ENCODE data around the gene KCNJ14.
A peak's percentile ranks its signal among the peaks of the same experiment; 100 is the strongest.

Gene KCNJ14

GRCh38 chr19:48455171-48455907 is at the start of gene KCNJ14:
KCNJ14 (plus strand) TSS chr19:48455574; CDS start chr19:48461725, 6,151 bp downstream.
- peak within 1 kb of the TSS; percentile 62 for H3K27ac Mint-ChIP-seq
- H3K36me3 Mint-ChIP-seq, result peaks cover 35 to 64% of the 10 kb centered on the region in 2 donors
- no peak for ATAC-seq (replicated peaks)

GRCh38 chr19:48405850-48406249 is 49.5 kb upstream of the KCNJ14 start:
- peak; percentile 29 to 58 for ATAC-seq (replicated peaks)

More at GRCh38 chr19:48455171-48455907, at the start of gene KCNJ14:
- H3K4me3 Mint-ChIP-seq, result no peak within 1 kb of the TSS
- H3K9me3 Mint-ChIP-seq, result no peaks in the 10 kb centered on the region
- no peaks in the 10 kb centered on the region for H3K27me3 Mint-ChIP-seq
- peaks cover 10 to 34% of the 10 kb centered on the region in 2 donors for H3K4me1 Mint-ChIP-seq
- no peak for DNase-seq

GRCh38 chr19:48413879-48414587 is 41.3 kb upstream of the KCNJ14 start:
- ATAC-seq (replicated peaks), result no peak

More at GRCh38 chr19:48405850-48406249, 49.5 kb upstream of the KCNJ14 start:
- H3K4me3 Mint-ChIP-seq, result no peak overlapping the region
- H3K9me3 Mint-ChIP-seq, result peaks cover 1 to 3% of the 10 kb centered on the region in 2 donors
- peaks cover 7 to 11% of the 10 kb centered on the region in 2 donors for H3K4me1 Mint-ChIP-seq
- no peak for DNase-seq
- H3K27me3 Mint-ChIP-seq, result peaks cover 30 to 39% of the 10 kb centered on the region in 2 donors
- H3K27ac Mint-ChIP-seq, result no peak overlapping the region
- H3K36me3 Mint-ChIP-seq, result peaks cover 0 to 3% of the 10 kb centered on the region in 2 donors

GRCh38 chr19:48415395-48415794 is 40.0 kb upstream of the KCNJ14 start:
- Mint-ChIP-seq H3K27me3 (peaks cover 54 to 70% of the 10 kb centered on the region in 2 donors), H3K4me3 (peak overlapping the region in 1 of 2 donors; percentile 28), H3K36me3 (peaks cover 0 to 2% of the 10 kb centered on the region in 2 donors), H3K9me3 (peaks cover 0 to 1% of the 10 kb centered on the region in 2 donors), H3K4me1 (peaks cover 18 to 35% of the 10 kb centered on the region in 2 donors), H3K27ac (peak overlapping the region; percentile 20)
- DNase-seq (no peak), ATAC-seq (replicated peaks) (peak; percentile 40 to 60)

More at GRCh38 chr19:48413879-48414587, 41.3 kb upstream of the KCNJ14 start:
- no peak for DNase-seq
- Mint-ChIP-seq H3K36me3 (peaks cover 0 to 2% of the 10 kb centered on the region in 2 donors), H3K4me3 (no peak overlapping the region), H3K9me3 (peaks cover 0 to 1% of the 10 kb centered on the region in 2 donors), H3K27me3 (peaks cover 55 to 74% of the 10 kb centered on the region in 2 donors), H3K27ac (no peak overlapping the region), H3K4me1 (peaks cover 16 to 30% of the 10 kb centered on the region in 2 donors)

GRCh38 chr19:48415806-48416221 is 39.6 kb upstream of the KCNJ14 start:
- H3K27me3 Mint-ChIP-seq, result peaks cover 50 to 66% of the 10 kb centered on the region in 2 donors
- ATAC-seq (replicated peaks) (no peak), DNase-seq (no peak)
- peaks cover 0 to 2% of the 10 kb centered on the region in 2 donors for H3K36me3 Mint-ChIP-seq
- peak overlapping the region in 1 of 2 donors; percentile 22 for H3K4me3 Mint-ChIP-seq
- peaks cover 18 to 35% of the 10 kb centered on the region in 2 donors for H3K4me1 Mint-ChIP-seq
- no peak overlapping the region for H3K27ac Mint-ChIP-seq
- peaks cover 0 to 1% of the 10 kb centered on the region in 2 donors for H3K9me3 Mint-ChIP-seq

- no peak overlapping the region for H3K4me3 Mint-ChIP-seq
- no peak overlapping the region for H3K27ac Mint-ChIP-seq
- peaks cover 0 to 1% of the 10 kb centered on the region in 2 donors for H3K9me3 Mint-ChIP-seq
- peaks cover 18 to 35% of the 10 kb centered on the region in 2 donors for H3K4me1 Mint-ChIP-seq
- ATAC-seq (replicated peaks), result no peak
- peaks cover 0 to 2% of the 10 kb centered on the region in 2 donors for H3K36me3 Mint-ChIP-seq
- peaks cover 44 to 70% of the 10 kb centered on the region in 2 donors for H3K27me3 Mint-ChIP-seq
- no peak for DNase-seq
These were observed 38.0 kb upstream of the KCNJ14 start for GRCh38 chr19:48417421-48417820.

- H3K9me3 Mint-ChIP-seq, result peaks cover 0 to 1% of the 10 kb centered on the region in 2 donors
- peaks cover 0 to 2% of the 10 kb centered on the region in 2 donors for H3K36me3 Mint-ChIP-seq
- DNase-seq (no peak), ATAC-seq (replicated peaks) (peak; percentile 35 to 40)
- peak overlapping the region; percentile 84 for H3K27ac Mint-ChIP-seq
- H3K4me3 Mint-ChIP-seq, result peak overlapping the region; percentile 76 to 80
- H3K4me1 Mint-ChIP-seq, result peaks cover 22 to 39% of the 10 kb centered on the region in 2 donors
- H3K27me3 Mint-ChIP-seq, result peaks cover 45 to 65% of the 10 kb centered on the region in 2 donors
These were observed 36.9 kb upstream of the KCNJ14 start for GRCh38 chr19:48418317-48419064.

GRCh38 chr19:48419158-48419920 is 36.0 kb upstream of the KCNJ14 start:
- ATAC-seq (replicated peaks) (peak; percentile 89), DNase-seq (peak; percentile 61)
- H3K27me3 Mint-ChIP-seq, result peaks cover 40 to 57% of the 10 kb centered on the region in 2 donors
- peak overlapping the region; percentile 76 to 80 for H3K4me3 Mint-ChIP-seq
- peak overlapping the region; percentile 84 for H3K27ac Mint-ChIP-seq
- H3K36me3 Mint-ChIP-seq, result peaks cover 0 to 2% of the 10 kb centered on the region in 2 donors
- H3K9me3 Mint-ChIP-seq, result peaks cover 0 to 1% of the 10 kb centered on the region in 2 donors
- peaks cover 19 to 34% of the 10 kb centered on the region in 2 donors for H3K4me1 Mint-ChIP-seq

GRCh38 chr19:48421548-48421947 is 33.8 kb upstream of the KCNJ14 start:
- H3K27me3 Mint-ChIP-seq, result peaks cover 26 to 36% of the 10 kb centered on the region in 2 donors
- H3K4me3 Mint-ChIP-seq, result no peak overlapping the region
- H3K36me3 Mint-ChIP-seq, result no peaks in the 10 kb centered on the region
- H3K4me1 Mint-ChIP-seq, result peaks cover 18 to 30% of the 10 kb centered on the region in 2 donors
- no peaks in the 10 kb centered on the region for H3K9me3 Mint-ChIP-seq
- DNase-seq (no peak), ATAC-seq (replicated peaks) (no peak)
- H3K27ac Mint-ChIP-seq, result no peak overlapping the region

GRCh38 chr19:48424694-48425219 is 30.6 kb upstream of the KCNJ14 start:
- Mint-ChIP-seq H3K36me3 (no peaks in the 10 kb centered on the region), H3K9me3 (no peaks in the 10 kb centered on the region), H3K4me1 (peaks cover 10 to 15% of the 10 kb centered on the region in 2 donors), H3K4me3 (peak overlapping the region; percentile 40 to 54), H3K27me3 (peaks cover 6 to 10% of the 10 kb centered on the region in 2 donors), H3K27ac (peak overlapping the region; percentile 7)
- no peak for DNase-seq
- peak; percentile 85 to 90 for ATAC-seq (replicated peaks)

GRCh38 chr19:48428670-48429069 is 26.7 kb upstream of the KCNJ14 start:
- Mint-ChIP-seq H3K4me3 (no peak overlapping the region), H3K4me1 (peaks cover 6 to 10% of the 10 kb centered on the region in 2 donors), H3K36me3 (peaks cover 0 to 2% of the 10 kb centered on the region in 2 donors), H3K9me3 (peaks cover 0 to 3% of the 10 kb centered on the region in 2 donors), H3K27me3 (peaks cover 3 to 12% of the 10 kb centered on the region in 2 donors), H3K27ac (no peak overlapping the region)
- ATAC-seq (replicated peaks) (no peak), DNase-seq (no peak)

GRCh38 chr19:48433337-48433736 is 22.0 kb upstream of the KCNJ14 start:
- H3K4me1 Mint-ChIP-seq, result no peaks in the 10 kb centered on the region
- no peak overlapping the region for H3K4me3 Mint-ChIP-seq

GRCh38 chr19:48436586-48436985 is 18.8 kb upstream of the KCNJ14 start:
- Mint-ChIP-seq H3K4me3 (no peak overlapping the region), H3K27ac (no peak overlapping the region), H3K9me3 (peaks cover 0 to under 1% of the 10 kb centered on the region in 2 donors), H3K36me3 (no peaks in the 10 kb centered on the region), H3K4me1 (no peaks in the 10 kb centered on the region), H3K27me3 (peaks cover 30 to 51% of the 10 kb centered on the region in 2 donors)
- no peak for ATAC-seq (replicated peaks)
- no peak for DNase-seq

More at GRCh38 chr19:48433337-48433736, 22.0 kb upstream of the KCNJ14 start:
- DNase-seq (no peak), ATAC-seq (replicated peaks) (no peak)
- no peak overlapping the region for H3K27ac Mint-ChIP-seq
- peaks cover 0 to 2% of the 10 kb centered on the region in 2 donors for H3K36me3 Mint-ChIP-seq
- H3K9me3 Mint-ChIP-seq, result peaks cover 0 to 3% of the 10 kb centered on the region in 2 donors
- H3K27me3 Mint-ChIP-seq, result peaks cover 27 to 41% of the 10 kb centered on the region in 2 donors

All from stimulated activated naive B cell treated with anti-CD40 and anti-IgM and Interleukin-4, amounts not matched to agents 10 μg/mL and 1 μg/mL and 100 μg/mL, for 72 hours (primary cell).